22Rv1 (cell line): ENCODE data around the gene RTTN.
"Not testable (repeated sequence)": the region's sequence is repeated elsewhere in the genome, so short reads cannot be mapped to it uniquely, and the experiment has no call there.

Source experiments
- H3K27ac ChIP-seq: fragments of 450-650 bp; 2 replicates; pipeline ENCODE4 v1.5.1; 2017
- CTCF ChIP-seq: fragments of 450-650 bp; IDR thresholded peaks from 2 replicates; pipeline ENCODE4 v1.5.1; 2017; ENCODE audit warnings: mild to moderate bottlenecking
- ZFX ChIP-seq: fragments of 450-650 bp; IDR thresholded peaks from 2 replicates; pipeline ENCODE4 v1.6.1; 2017; ENCODE audit warnings: antibody characterized with exemption, borderline replicate concordance

The RTTN gene

GRCh38 chr18:70113511-70113910 lies 92.0 kb downstream of the RTTN start:
- H3K27ac ChIP-seq = no peak overlapping the region
- TF ChIP-seq ZFX (no peak), CTCF (no peak)

DNA sequence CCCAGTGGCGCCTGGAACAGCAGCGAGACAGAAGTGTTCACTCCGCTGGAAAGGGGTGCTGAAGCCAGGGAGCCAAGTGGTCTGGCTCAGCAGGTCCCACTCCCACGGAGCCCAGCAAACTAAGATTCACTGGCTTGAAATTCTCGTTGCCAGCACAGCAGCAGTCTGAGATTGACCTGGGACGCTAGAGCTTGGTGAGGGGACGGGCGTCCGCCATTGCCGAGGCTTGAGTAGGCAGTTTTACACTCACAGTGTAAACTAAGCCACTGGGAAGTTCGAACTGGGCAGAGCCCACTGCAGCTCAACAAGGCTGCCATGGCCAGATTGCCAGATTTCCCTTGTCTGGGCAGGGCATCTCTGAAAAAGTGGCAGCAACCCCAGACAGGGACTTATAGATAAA lies 94.8 kb downstream of the RTTN start:
- TF ChIP-seq CTCF = no peak
- no peak for TF ChIP-seq ZFX
- no peak overlapping the region for H3K27ac ChIP-seq

GRCh38 chr18:70107091-70107490 lies 98.4 kb downstream of the RTTN start:
- H3K27ac ChIP-seq = no peak overlapping the region
- TF ChIP-seq ZFX (no peak), CTCF (no peak)

GRCh38 chr18:70102854-70103253 lies 102.6 kb downstream of the RTTN start:
- H3K27ac ChIP-seq = not testable (repeated sequence)

GRCh38 chr18:70089858-70090257 lies 115.6 kb downstream of the RTTN start:
- TF ChIP-seq CTCF (no peak), ZFX (no peak)
- no peak overlapping the region for H3K27ac ChIP-seq

DNA sequence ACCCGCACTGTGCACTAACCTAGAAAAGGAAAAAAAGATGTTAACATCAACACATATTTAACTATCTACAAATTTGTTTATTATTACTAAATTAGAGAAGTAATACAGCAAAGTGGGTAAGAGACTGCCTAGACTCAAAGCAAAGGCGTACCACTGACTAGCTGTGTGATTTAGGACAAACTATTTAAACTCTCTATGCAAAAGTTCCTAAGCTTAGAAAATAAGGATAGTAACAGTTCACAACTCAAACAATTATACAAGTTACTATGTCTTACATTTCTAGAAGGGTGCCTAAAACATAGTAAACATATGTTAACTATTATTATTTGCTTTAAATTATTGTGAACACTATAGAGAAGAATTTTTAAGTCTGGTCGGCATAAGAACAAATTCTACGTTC lies 119.4 kb downstream of the RTTN start:
- no peak overlapping the region for H3K27ac ChIP-seq
- TF ChIP-seq CTCF = no peak
- no peak for TF ChIP-seq ZFX

GRCh38 chr18:70085641-70086040 lies 119.8 kb downstream of the RTTN start:
- no peak overlapping the region for H3K27ac ChIP-seq
- TF ChIP-seq CTCF = no peak
- no peak for TF ChIP-seq ZFX

GRCh38 chr18:70082430-70082829 lies 123.1 kb downstream of the RTTN start:
- TF ChIP-seq CTCF (no peak), ZFX (no peak)
- no peak overlapping the region for H3K27ac ChIP-seq
